HG03521 (cell line): ENCODE results near the gene TET2.
"Not testable (repeated sequence)": the region's sequence is repeated elsewhere in the genome, so short reads cannot be mapped to it uniquely, and the experiment has no call there.

ENCODE experiments used
- ATAC-seq: cut with Tn5 transposase; IDR thresholded peaks from one replicate; pipeline ENCODE4 v1.9.1; 2021; ENCODE audit warnings: mild to moderate bottlenecking, moderate library complexity; ENCODE audit not compliant: unreplicated experiment

The TET2 gene

GRCh38 chr4:105281124-105281415 lies 134.4 kb downstream of the TET2 start:
- no peak for ATAC-seq

GRCh38 chr4:105282489-105282888 lies 135.8 kb downstream of the TET2 start:
- ATAC-seq = no peak

- no peak for ATAC-seq
Observed at GRCh38 chr4:105283501-105283900, 136.8 kb downstream of the TET2 start.

- no peak for ATAC-seq
Observed at GRCh38 chr4:105288121-105288520, 141.4 kb downstream of the TET2 start.

GRCh38 chr4:105291925-105292324 lies 145.2 kb downstream of the TET2 start:
- no peak for ATAC-seq

- ATAC-seq = no peak
Observed at GRCh38 chr4:105293360-105293759, 146.7 kb downstream of the TET2 start.

GRCh38 chr4:105296672-105297071 lies 150.0 kb downstream of the TET2 start:
- no peak for ATAC-seq

GRCh38 chr4:105299027-105299426 lies 152.4 kb downstream of the TET2 start:
- ATAC-seq = not testable (repeated sequence)

GRCh38 chr4:105304085-105304484 lies 157.4 kb downstream of the TET2 start:
- no peak for ATAC-seq

GRCh38 chr4:105305019-105305836 lies 158.6 kb downstream of the TET2 start:
- no peak for ATAC-seq

- peak; percentile 84 for ATAC-seq
Observed at GRCh38 chr4:105306158-105306781, 159.6 kb downstream of the TET2 start.

- no peak for ATAC-seq
Observed at GRCh38 chr4:105306820-105307219, 160.1 kb downstream of the TET2 start.

- ATAC-seq = no peak
Observed at GRCh38 chr4:105318486-105318885, 171.8 kb downstream of the TET2 start.

- no peak for ATAC-seq
Observed at GRCh38 chr4:105327222-105327621, 180.5 kb downstream of the TET2 start.

- no peak for ATAC-seq
Observed at GRCh38 chr4:105327956-105328355, 181.3 kb downstream of the TET2 start.

- no peak for ATAC-seq
Observed at GRCh38 chr4:105329081-105329480, 182.4 kb downstream of the TET2 start.
